AG04449 (cell line): ENCODE measurements around the gene MSANTD1.

Source experiments
- CTCF ChIA-PET: fragments of 350-600 bp; formaldehyde crosslinking; extraction: SDS; loops from one replicate; lab custom pipeline; 2021; ENCODE audit warnings: antibody characterized with exemption; lab: Yijun Ruan, JAX
- POLR2A ChIA-PET: fragments of 400-600, 350-600 bp; formaldehyde crosslinking; extraction: SDS; loops from one replicate; lab custom pipeline; 2020; ENCODE audit warnings: antibody characterized with exemption, inconsistent platforms; lab: Yijun Ruan, JAX
- DNase-seq: peaks from one replicate; pipeline ENCODE4 v3.0.0-alpha.2; 2010; ENCODE audit warnings: low read depth, low spot score
- H3K4me3 ChIP-seq: 2 replicates; pipeline ENCODE4 v1.5.1; 2011; ENCODE audit warnings: low read depth, mild to moderate bottlenecking, control low read depth, low read length
- TF ChIP-seq, protein P1 (sequence below): IDR thresholded peaks from one replicate; pipeline ENCODE4 v1.5.1; 2011; ENCODE audit warnings: mild to moderate bottlenecking, moderate library complexity, low read length, control low read depth, inconsistent platforms; ENCODE audit not compliant: insufficient read depth; ENCODE audit errors: missing control alignments

The MSANTD1 gene

DNA sequence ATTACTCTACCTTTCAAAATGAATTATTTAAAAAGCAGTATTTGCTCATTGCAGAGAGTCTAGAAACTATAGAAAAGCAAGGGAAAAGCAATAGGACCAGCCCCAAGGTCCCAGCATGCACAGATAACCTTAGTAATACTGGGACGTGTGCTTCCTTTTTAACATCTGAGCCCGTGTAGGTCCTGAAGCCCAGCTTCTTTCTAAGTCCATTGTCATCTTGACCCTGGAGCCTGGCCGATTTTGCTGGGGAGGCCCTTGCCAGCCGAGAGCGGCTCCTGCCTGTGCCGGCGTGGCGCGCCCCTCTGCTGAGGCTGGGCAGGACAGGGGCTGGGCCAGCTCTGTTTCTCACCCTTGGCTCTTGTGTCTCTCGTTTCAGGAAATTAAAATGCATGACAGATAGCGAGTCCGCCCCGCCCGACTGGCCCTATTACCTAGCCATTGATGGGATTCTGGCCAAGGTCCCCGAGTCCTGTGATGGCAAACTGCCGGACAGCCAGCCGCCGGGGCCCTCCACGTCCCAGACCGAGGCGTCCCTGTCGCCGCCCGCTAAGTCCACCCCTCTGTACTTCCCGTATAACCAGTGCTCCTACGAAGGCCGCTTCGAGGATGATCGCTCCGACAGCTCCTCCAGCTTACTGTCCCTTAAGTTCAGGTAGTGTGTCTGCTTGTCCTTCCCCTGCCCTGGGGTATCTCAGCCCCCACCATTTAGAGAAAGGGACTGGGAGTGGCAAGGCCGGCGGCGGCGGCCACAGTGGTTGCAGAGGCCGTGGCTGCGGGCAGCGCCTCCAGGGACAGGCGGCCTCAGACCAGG is 4.1 kb downstream of the MSANTD1 start:
- POLR2A ChIA-PET = no interaction called here

GRCh38 chr4:3253808-3254207 is 4.8 kb downstream of the MSANTD1 start:
- CTCF ChIA-PET = no interaction called here
- DNase-seq = no peak
- TF ChIP-seq, protein P1, sequence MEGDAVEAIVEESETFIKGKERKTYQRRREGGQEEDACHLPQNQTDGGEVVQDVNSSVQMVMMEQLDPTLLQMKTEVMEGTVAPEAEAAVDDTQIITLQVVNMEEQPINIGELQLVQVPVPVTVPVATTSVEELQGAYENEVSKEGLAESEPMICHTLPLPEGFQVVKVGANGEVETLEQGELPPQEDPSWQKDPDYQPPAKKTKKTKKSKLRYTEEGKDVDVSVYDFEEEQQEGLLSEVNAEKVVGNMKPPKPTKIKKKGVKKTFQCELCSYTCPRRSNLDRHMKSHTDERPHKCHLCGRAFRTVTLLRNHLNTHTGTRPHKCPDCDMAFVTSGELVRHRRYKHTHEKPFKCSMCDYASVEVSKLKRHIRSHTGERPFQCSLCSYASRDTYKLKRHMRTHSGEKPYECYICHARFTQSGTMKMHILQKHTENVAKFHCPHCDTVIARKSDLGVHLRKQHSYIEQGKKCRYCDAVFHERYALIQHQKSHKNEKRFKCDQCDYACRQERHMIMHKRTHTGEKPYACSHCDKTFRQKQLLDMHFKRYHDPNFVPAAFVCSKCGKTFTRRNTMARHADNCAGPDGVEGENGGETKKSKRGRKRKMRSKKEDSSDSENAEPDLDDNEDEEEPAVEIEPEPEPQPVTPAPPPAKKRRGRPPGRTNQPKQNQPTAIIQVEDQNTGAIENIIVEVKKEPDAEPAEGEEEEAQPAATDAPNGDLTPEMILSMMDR = no peak
- POLR2A ChIA-PET = no interaction called here
- no peak overlapping the region for H3K4me3 ChIP-seq

More for the DNA sequence above, 4.1 kb downstream of the MSANTD1 start:
- no peak for DNase-seq
- H3K4me3 ChIP-seq = no peak overlapping the region
- CTCF ChIA-PET = interaction anchor here (0.9 kb wide), 1 partner anchor 12 kb away, joined by 3 read pairs; no protein-coding TSS in a partner anchor
- TF ChIP-seq, protein P1 = no peak

DNA sequence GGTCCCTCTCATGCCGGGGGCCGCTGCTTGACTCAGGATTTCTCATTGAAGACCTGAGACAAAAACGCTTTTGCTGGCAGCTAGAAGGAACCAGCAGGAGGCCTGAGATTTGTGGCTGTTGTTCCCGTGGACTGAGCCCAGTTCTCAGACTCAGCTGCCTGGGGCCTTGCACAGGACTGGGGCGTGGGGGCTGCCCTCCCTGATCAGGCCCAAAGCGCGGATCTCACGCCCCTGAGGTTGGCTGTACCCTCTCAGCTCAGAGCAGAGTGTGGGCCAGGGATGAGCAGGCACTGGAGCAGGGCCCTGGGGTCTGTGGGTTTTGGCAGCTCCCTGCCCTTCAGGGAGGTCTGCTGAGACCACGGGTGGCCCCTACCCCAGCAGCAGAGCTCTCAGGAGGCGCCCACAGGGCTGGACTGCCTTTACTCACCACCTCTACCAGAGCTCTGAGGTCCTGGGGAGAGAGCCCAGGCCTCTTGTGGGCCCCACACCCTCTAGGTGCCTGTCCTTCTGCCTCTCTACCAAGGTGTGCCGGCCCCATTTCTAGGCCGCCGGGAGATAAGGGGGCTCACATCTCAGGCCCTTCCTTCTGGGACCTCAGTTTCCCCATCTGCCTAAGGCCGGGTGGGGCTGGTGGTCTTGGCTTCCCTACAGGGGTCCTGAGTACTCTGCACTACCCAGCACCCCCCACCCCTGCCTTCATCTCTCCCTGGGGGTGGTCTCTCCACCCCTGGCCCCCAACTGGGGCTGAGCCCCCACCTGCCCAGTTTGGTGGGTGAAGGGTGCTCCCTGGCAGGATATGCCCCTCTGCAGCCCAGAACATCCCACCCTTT is 5.6 kb downstream of the MSANTD1 start:
- H3K4me3 ChIP-seq = no peak overlapping the region
- TF ChIP-seq, protein P1 = no peak
- ChIA-PET POLR2A (no interaction called here), CTCF (no interaction called here)
- DNase-seq = no peak

GRCh38 chr4:3255611-3256186 is 6.7 kb downstream of the MSANTD1 start:
- ChIA-PET POLR2A (no interaction called here), CTCF (no interaction called here)
- TF ChIP-seq, protein P1 = no peak
- DNase-seq = no peak
- H3K4me3 ChIP-seq = no peak overlapping the region

- H3K4me3 ChIP-seq = no peak overlapping the region
- ChIA-PET CTCF (interaction anchor here (0.5 to 1.3 kb wide), 3 partner anchors 10 to 1567 kb away, joined by 4 to 5 read pairs (median 4); no protein-coding TSS in a partner anchor), POLR2A (no interaction called here)
- TF ChIP-seq, protein P1 = no peak
- DNase-seq = no peak
Observed at GRCh38 chr4:3256230-3257102, 7.5 kb downstream of the MSANTD1 start.
